Esophagus (tissue), 2 donors: ENCODE results near the gene IL17RB. TPM values are rescaled to one million over a fixed set of nuclear protein-coding genes. Genes with fewer than 3 reads are reported as not detected.

Experiments used
- H3K27ac ChIP-seq, 2 donors: one replicate each; pipeline ENCODE4 v1.5.1; 2013; ENCODE audit warnings: low read depth in 2 of 2, mild to moderate bottlenecking in 2 of 2, inconsistent platforms in 1 of 2, low read length in 1 of 2, moderate library complexity in 1 of 2
- H3K27me3 ChIP-seq, 2 donors: one replicate each; pipeline ENCODE4 v1.6.1; 2013; ENCODE audit warnings: low read length in 2 of 2, control low read depth in 1 of 2, mild to moderate bottlenecking in 1 of 2; ENCODE audit not compliant: insufficient read depth in 2 of 2, control insufficient read depth in 1 of 2
- H3K36me3 ChIP-seq, 2 donors: one replicate each; pipeline ENCODE4 v1.6.1; 2013; ENCODE audit warnings: low read length in 1 of 2; ENCODE audit not compliant: control insufficient read depth in 2 of 2, insufficient read depth in 2 of 2
- H3K4me1 ChIP-seq, 2 donors: one replicate each; pipeline ENCODE4 v1.6.1; 2013; ENCODE audit warnings: low read length in 1 of 2; ENCODE audit not compliant: control insufficient read depth in 2 of 2, insufficient read depth in 2 of 2
- H3K4me3 ChIP-seq, 2 donors: one replicate each; pipeline ENCODE4 v1.5.1; 2013; ENCODE audit warnings: low read length in 2 of 2, mild to moderate bottlenecking in 2 of 2, low read depth in 1 of 2, moderate library complexity in 1 of 2
- H3K9me3 ChIP-seq, 2 donors: one replicate each; pipeline ENCODE4 v1.6.1; 2013; ENCODE audit warnings: mild to moderate bottlenecking in 2 of 2, low read depth in 1 of 2, low read length in 1 of 2, moderate library complexity in 1 of 2; ENCODE audit not compliant: control insufficient read depth in 2 of 2, insufficient read depth in 1 of 2
- WGBS, 2 donors: extraction: QIAGEN DNeasy Blood & Tissue Kit; methylation state at CpG; one replicate each; pipeline ENCODE4 v1.1.7; 2013; 5-methylcytosine and 5-hydroxymethylcytosine counted together
- polyA plus RNA-seq, 2 donors: library from polyadenylated mRNA; stranded (reverse); fragments of 200-250 nt; gene quantifications; one replicate each; pipeline ENCODE4 v1.2.3, GENCODE V29; 2013
- donor health status: healthy with polysubstance abuse.
- donor health status: Bipolar disorder and iron deficiency.

Gene IL17RB
- polyA plus RNA-seq, 2 donors: 0.42 to 0.81 TPM

DNA sequence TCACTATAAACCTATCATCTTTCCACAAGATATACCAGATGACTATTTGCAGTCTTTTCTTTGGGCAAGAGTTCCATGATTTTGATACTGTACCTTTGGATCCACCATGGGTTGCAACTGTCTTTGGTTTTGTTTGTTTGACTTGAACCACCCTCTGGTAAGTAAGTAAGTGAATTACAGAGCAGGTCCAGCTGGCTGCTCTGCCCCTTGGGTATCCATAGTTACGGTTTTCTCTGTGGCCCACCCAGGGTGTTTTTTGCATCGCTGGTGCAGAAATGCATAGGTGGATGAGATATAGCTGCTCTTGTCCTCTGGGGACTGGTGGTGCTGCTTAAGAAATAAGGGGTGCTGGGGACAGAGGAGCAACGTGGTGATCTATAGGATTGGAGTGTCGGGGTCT lies 33.9 kb upstream of the IL17RB start:
- no peaks in the 10 kb centered on the region for H3K36me3 ChIP-seq
- WGBS, 2 donors: 64 to 67% methylated on average over 4 of the region's 4 CpGs
- H3K27ac ChIP-seq: no peak overlapping the region
- H3K9me3 ChIP-seq: no peaks in the 10 kb centered on the region
- no peaks in the 10 kb centered on the region for H3K4me1 ChIP-seq
- H3K27me3 ChIP-seq: no peaks in the 10 kb centered on the region
- no peak overlapping the region for H3K4me3 ChIP-seq

DNA sequence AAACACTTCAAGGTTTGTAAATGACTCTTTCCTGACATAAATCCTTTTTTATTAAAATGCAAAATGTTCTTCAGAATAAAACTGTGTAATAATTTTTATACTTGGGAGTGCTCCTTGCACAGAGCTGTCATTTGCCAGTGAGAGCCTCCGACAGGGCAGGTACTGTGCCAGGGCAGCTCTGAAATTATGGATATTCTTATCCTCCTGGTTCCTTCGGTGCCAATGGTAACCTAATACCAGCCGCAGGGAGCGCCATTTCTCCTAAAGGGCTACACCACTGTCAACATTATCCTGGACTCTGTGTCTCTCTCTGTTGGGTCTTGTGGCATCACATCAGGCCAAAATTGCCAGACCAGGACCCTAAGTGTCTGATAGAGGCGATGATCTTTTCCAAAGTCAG lies 33.1 kb upstream of the IL17RB start:
- 90 to 92% methylated on average over 5 of the region's 5 CpGs for WGBS, 2 donors
- H3K36me3 ChIP-seq: peaks cover 0 to 2% of the 10 kb centered on the region in 2 donors
- H3K27ac ChIP-seq: no peak overlapping the region
- H3K27me3 ChIP-seq: no peaks in the 10 kb centered on the region
- no peaks in the 10 kb centered on the region for H3K4me1 ChIP-seq
- no peak overlapping the region for H3K4me3 ChIP-seq
- no peaks in the 10 kb centered on the region for H3K9me3 ChIP-seq

DNA sequence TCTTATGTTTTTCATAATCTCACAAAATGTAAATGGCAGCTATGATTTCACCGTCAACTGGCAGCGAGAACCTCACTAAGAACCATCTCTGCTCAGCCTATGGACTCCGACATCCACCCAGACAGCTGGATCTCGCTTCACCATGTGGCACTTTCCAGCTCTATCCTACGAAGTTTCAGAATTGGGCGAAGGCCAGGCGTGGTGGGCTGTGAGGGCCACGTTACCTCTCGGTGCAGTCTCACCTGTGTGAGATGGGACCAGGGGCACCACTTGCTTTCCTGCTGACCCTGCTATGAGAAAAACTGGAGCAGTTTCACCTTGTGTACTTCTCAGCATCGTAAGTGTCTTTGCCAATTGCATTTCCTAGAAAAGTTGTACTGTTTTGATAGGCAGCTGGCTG lies 32.5 kb upstream of the IL17RB start:
- Histone ChIP-seq H3K36me3 (peaks cover 0 to 2% of the 10 kb centered on the region in 2 donors), H3K27ac (no peak overlapping the region), H3K27me3 (no peaks in the 10 kb centered on the region), H3K9me3 (no peaks in the 10 kb centered on the region), H3K4me3 (no peak overlapping the region), H3K4me1 (no peaks in the 10 kb centered on the region)
- 86 to 87% methylated on average over 10 of the region's 10 CpGs for WGBS, 2 donors

DNA sequence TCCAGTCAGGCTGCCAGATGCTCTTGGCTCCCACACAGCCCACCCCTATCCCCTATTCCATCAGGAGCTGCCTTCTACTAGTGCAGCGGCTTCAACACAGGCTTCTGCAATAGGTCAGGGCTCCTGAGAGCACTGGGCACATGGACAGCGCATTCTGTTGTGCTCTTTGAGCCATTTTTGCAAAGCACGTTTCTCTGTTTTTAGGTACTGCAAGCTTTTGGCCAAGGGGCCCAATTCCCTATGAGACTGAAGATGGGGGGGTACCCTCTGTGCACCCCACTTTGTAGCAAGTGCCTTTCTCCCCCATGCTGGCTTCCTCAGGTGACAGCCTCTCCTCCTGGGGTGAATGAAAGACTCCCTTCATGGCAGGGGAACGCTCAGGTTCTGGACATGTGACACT lies 31.3 kb upstream of the IL17RB start:
- Histone ChIP-seq H3K4me3 (no peak overlapping the region), H3K27ac (no peak overlapping the region), H3K4me1 (no peaks in the 10 kb centered on the region), H3K36me3 (peaks cover 0 to 5% of the 10 kb centered on the region in 2 donors), H3K27me3 (no peaks in the 10 kb centered on the region), H3K9me3 (no peaks in the 10 kb centered on the region)
- 93 to 95% methylated on average over 4 of the region's 4 CpGs for WGBS, 2 donors

DNA sequence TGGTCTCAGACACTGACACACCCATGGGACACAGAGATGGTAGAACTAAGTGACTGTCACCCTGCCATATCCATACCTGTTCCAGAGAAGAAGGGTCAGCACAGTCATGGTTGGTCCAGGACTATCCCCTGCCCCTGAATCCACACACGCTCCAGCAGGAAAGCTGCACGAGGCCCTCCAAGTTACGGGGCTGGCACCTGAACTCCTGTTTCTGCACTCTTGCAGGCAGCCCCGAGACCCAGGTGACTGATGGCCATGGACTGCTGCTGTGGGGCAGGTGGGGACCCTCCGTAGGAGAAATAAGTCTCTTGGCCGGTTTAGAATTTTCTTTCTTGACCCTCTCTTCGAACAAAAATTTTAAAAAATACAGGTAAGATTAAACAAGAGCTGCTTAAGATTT lies 30.7 kb upstream of the IL17RB start:
- H3K36me3 ChIP-seq: peaks cover 0 to 6% of the 10 kb centered on the region in 2 donors
- no peaks in the 10 kb centered on the region for H3K9me3 ChIP-seq
- no peaks in the 10 kb centered on the region for H3K4me1 ChIP-seq
- WGBS, 2 donors: 94% methylated on average over 7 of the region's 7 CpGs
- no peak overlapping the region for H3K4me3 ChIP-seq
- H3K27me3 ChIP-seq: no peaks in the 10 kb centered on the region
- H3K27ac ChIP-seq: no peak overlapping the region

GRCh38 chr3:53816425-53816824 lies 29.9 kb upstream of the IL17RB start:
- peaks cover 0 to 8% of the 10 kb centered on the region in 2 donors for H3K36me3 ChIP-seq
- no peak overlapping the region for H3K4me3 ChIP-seq
- no peak overlapping the region for H3K27ac ChIP-seq
- no peaks in the 10 kb centered on the region for H3K27me3 ChIP-seq
- H3K9me3 ChIP-seq: no peaks in the 10 kb centered on the region
- WGBS, 2 donors: 87 to 88% methylated on average over 4 of the region's 4 CpGs
- H3K4me1 ChIP-seq: no peaks in the 10 kb centered on the region

GRCh38 chr3:53817211-53817610 lies 29.2 kb upstream of the IL17RB start:
- Histone ChIP-seq H3K4me1 (no peaks in the 10 kb centered on the region), H3K4me3 (no peak overlapping the region), H3K36me3 (peaks cover 0 to 8% of the 10 kb centered on the region in 2 donors), H3K9me3 (no peaks in the 10 kb centered on the region), H3K27ac (no peak overlapping the region), H3K27me3 (no peaks in the 10 kb centered on the region)
- 87 to 88% methylated on average over 6 of the region's 6 CpGs for WGBS, 2 donors

DNA sequence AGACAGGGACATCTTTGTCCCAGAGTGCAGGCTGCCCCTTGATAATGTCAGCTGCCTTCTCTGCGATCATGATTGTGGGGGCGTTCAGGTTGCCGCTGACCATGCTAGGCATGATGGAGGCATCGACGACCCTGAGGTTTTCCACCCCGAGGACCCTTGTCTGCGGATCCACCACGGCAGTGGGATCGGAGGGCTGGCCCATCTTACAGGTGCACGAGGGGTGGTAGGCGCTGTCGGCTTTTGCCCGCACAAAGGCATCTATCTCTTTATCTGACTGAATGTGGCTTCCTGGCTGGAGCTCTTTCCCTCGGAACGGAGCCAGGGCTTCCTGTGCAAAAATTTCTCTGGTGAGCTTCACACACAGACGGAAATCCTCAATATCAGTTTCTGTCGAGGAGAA lies 28.6 kb upstream of the IL17RB start:
- no peak overlapping the region for H3K4me3 ChIP-seq
- WGBS, 2 donors: 80 to 86% methylated on average over 17 of the region's 17 CpGs
- H3K27ac ChIP-seq: no peak overlapping the region
- H3K27me3 ChIP-seq: no peaks in the 10 kb centered on the region
- no peaks in the 10 kb centered on the region for H3K9me3 ChIP-seq
- H3K36me3 ChIP-seq: peaks cover 0 to 8% of the 10 kb centered on the region in 2 donors
- H3K4me1 ChIP-seq: no peaks in the 10 kb centered on the region

- H3K4me3 ChIP-seq: no peak overlapping the region
- no peaks in the 10 kb centered on the region for H3K4me1 ChIP-seq
- H3K27ac ChIP-seq: no peak overlapping the region
- H3K36me3 ChIP-seq: peaks cover 0 to 8% of the 10 kb centered on the region in 2 donors
- WGBS, 2 donors: 78 to 84% methylated on average over 14 of the region's 14 CpGs
- no peaks in the 10 kb centered on the region for H3K9me3 ChIP-seq
- H3K27me3 ChIP-seq: no peaks in the 10 kb centered on the region
Observed at GRCh38 chr3:53818221-53819162, 27.9 kb upstream of the IL17RB start.
